ENCODE measurements around the gene ARL8B.

GRCh38 chr3:5194801-5195509, 72.9 kb downstream of the ARL8B start:
- TF ChIP-seq ATF1 (CRISPR knock-in tag; IDR thresholded peaks at IDR 0.05) (no peak), NFYB (CRISPR knock-in tag; conservative IDR thresholded peaks at IDR 0.05; ENCODE audit: low read depth) (no peak), CTCF (IDR thresholded peaks at IDR 0.05) (no peak), E2F5 (CRISPR knock-in tag; IDR thresholded peaks at IDR 0.05) (no peak), HMGXB4 (CRISPR knock-in tag; IDR thresholded peaks at IDR 0.05) (no peak), ELF4 (CRISPR knock-in tag; IDR thresholded peaks at IDR 0.05; ENCODE audit: low read depth) (no peak)
